Measurements from ENCODE around the gene PSIP1. TPM values are rescaled to one million over a fixed set of nuclear protein-coding genes. Genes with fewer than 3 reads are reported as not detected.

The PSIP1 gene
- total and polyA plus RNA-seq, 2 of the 4 experiments (the other 2 are of a cell fraction), result 21.8 to 27.2 TPM

DNA sequence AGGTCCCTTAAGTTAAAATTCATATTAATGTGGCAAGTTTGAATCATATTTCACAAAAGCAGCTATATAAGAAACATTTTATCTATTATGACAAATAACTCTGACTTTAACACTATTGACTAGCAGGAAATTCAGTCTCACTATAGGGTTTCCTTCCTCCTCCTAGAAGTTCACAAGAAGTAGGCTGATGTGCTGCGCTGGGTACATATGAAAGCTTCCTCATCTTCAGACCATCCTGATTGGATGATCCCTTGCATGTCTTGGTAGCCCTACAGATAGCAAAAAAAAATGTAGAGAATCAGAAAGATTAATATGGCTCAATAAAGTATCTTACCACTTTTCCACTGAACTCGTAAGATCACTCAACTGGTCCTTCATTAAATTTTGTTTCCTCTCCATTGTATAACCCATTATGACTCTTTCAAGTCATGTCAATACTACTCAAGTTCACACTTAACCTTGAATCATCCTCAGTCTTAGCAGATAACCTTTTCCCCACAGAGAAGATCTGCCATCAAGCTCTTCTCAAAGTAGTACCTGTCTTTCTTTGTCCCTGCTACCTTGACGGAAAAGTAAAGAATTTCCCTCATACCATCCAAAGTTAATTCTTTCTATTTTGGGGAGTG, 11.5 kb upstream of the PSIP1 start:
- H4K20me1 ChIP-seq (ENCODE audit: insufficient read depth, low read length), result no peaks in the 10 kb centered on the region
- no peak overlapping the region for H2BK5ac ChIP-seq (ENCODE audit: low read depth, low read length, poor library complexity, severe bottlenecking)
- dilution Hi-C loops (cut with HindIII; ENCODE audit: low sequenced_read_pairs, unreplicated experiment), result no loop called here
- H2AK5ac ChIP-seq (ENCODE audit: low read depth, low read length), result no peak overlapping the region
- H2BK120ac ChIP-seq (ENCODE audit: low read depth, low read length), result no peak overlapping the region
- no peak overlapping the region for H3K27ac ChIP-seq (ENCODE audit: insufficient read depth, low read length)
- no TSS peak for BruUV-seq (replicated peaks)
- H3K9me3 ChIP-seq (ENCODE audit: control insufficient read depth, insufficient read depth, low read length), result no peaks in the 10 kb centered on the region
- no peak overlapping the region for H3K23ac ChIP-seq (ENCODE audit: low read depth, low read length)
- no peak overlapping the region for H4K91ac ChIP-seq (ENCODE audit: insufficient read depth, low read depth, low read length)
- in situ Hi-C loops (cut with MboI; ENCODE audit: low sequenced_read_pairs), result no loop called here
- CTCF ChIA-PET, result no interaction called here
- no peak overlapping the region for H2AK9ac ChIP-seq (replicated peaks; ENCODE audit: low read depth, low read length, poor library complexity)
- TF ChIP-seq SMC3 (IDR thresholded peaks at IDR 0.05; ENCODE audit: low read depth, low read length) (no peak), POLR2A (IDR thresholded peaks at IDR 0.05; ENCODE audit: low read depth, low read length) (no peak), RFX5 (IDR thresholded peaks at IDR 0.05; ENCODE audit: low read depth, low read length) (no peak), BHLHE40 (IDR thresholded peaks at IDR 0.05; ENCODE audit: low read depth, low read length) (no peak), MAZ (IDR thresholded peaks at IDR 0.05; ENCODE audit: borderline replicate concordance, low read depth, low read length) (no peak), MAFK (IDR thresholded peaks at IDR 0.05; ENCODE audit: low read depth, low read length) (no peak), FOS (IDR thresholded peaks at IDR 0.05; ENCODE audit: low read depth, low read length) (no peak), CEBPB (IDR thresholded peaks at IDR 0.05; ENCODE audit: low read depth, low read length) (no peak), RCOR1 (IDR thresholded peaks at IDR 0.05; ENCODE audit: insufficient replicate concordance, low read length) (no peak), MXI1 (IDR thresholded peaks at IDR 0.05; ENCODE audit: borderline replicate concordance, low read depth, low read length) (no peak), CHD1 (IDR thresholded peaks at IDR 0.05; ENCODE audit: low read depth, low read length) (no peak), NFE2L2 (IDR thresholded peaks at IDR 0.05; ENCODE audit: low read depth, low read length) (no peak), CTCF (conservative IDR thresholded peaks at IDR 0.05; ENCODE audit: low read depth, low read length) (no peak), RAD21 (IDR thresholded peaks at IDR 0.05; ENCODE audit: low read length) (no peak)
- TF ChIP-seq, protein P1, sequence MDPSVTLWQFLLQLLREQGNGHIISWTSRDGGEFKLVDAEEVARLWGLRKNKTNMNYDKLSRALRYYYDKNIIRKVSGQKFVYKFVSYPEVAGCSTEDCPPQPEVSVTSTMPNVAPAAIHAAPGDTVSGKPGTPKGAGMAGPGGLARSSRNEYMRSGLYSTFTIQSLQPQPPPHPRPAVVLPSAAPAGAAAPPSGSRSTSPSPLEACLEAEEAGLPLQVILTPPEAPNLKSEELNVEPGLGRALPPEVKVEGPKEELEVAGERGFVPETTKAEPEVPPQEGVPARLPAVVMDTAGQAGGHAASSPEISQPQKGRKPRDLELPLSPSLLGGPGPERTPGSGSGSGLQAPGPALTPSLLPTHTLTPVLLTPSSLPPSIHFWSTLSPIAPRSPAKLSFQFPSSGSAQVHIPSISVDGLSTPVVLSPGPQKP (IDR thresholded peaks at IDR 0.05; ENCODE audit: borderline replicate concordance, low read depth, low read length), result no peak
- TF ChIP-seq, protein P2, sequence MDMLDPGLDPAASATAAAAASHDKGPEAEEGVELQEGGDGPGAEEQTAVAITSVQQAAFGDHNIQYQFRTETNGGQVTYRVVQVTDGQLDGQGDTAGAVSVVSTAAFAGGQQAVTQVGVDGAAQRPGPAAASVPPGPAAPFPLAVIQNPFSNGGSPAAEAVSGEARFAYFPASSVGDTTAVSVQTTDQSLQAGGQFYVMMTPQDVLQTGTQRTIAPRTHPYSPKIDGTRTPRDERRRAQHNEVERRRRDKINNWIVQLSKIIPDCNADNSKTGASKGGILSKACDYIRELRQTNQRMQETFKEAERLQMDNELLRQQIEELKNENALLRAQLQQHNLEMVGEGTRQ (IDR thresholded peaks at IDR 0.05; ENCODE audit: low read depth, low read length), result no peak
- intact Hi-C loops (cut with micrococcal nuclease), result no loop called here
- no peak overlapping the region for H2BK20ac ChIP-seq (ENCODE audit: low read depth, low read length)
- POLR2A ChIA-PET (ENCODE audit: unreplicated experiment), result no interaction called here
- ATAC-seq (ENCODE audit: low read depth), result no peak
- no peak overlapping the region for H4K8ac ChIP-seq (ENCODE audit: low read depth in 2 of 2, low read length in 2 of 2)
- no peak overlapping the region for H3K14ac ChIP-seq (replicated peaks; ENCODE audit: low read depth, low read length)
- no peak overlapping the region for H3K4ac ChIP-seq (ENCODE audit: low read depth, low read length)
- no peak overlapping the region for H4K5ac ChIP-seq (ENCODE audit: low read depth, low read length)
- no peaks in the 10 kb centered on the region for H3K79me1 ChIP-seq (ENCODE audit: low read depth in 1 of 2, low read length in 2 of 2)
- H3K9me1 ChIP-seq (ENCODE audit: insufficient read depth, low read length), result no peaks in the 10 kb centered on the region
- WGBS, 2 experiments (ENCODE audit: extremely low coverage in 2 of 2, insufficient read length in 1 of 2), result no CpG with 5 or more reads among the region's 3 CpGs
- H3K36me3 ChIP-seq (ENCODE audit: control insufficient read depth, insufficient read depth, low read length), result no peaks in the 10 kb centered on the region
- H3K4me2 ChIP-seq (ENCODE audit: low read depth, low read length), result no peak overlapping the region
- no peak overlapping the region for H3K4me3 ChIP-seq (ENCODE audit: insufficient read depth, low read depth, low read length)
- H3K4me1 ChIP-seq (ENCODE audit: control insufficient read depth, insufficient read depth, low read length), result no peaks in the 10 kb centered on the region
- H2BK15ac ChIP-seq (ENCODE audit: low read depth, low read length), result no peak overlapping the region
- no peak overlapping the region for H3K9ac ChIP-seq (ENCODE audit: low read depth, low read length)
- no peak overlapping the region for H3K56ac ChIP-seq (ENCODE audit: extremely low read depth, insufficient read depth, low read length)
- no peak overlapping the region for H2AFZ ChIP-seq (replicated peaks; ENCODE audit: low read length, poor library complexity)
- H3K27me3 ChIP-seq (ENCODE audit: control insufficient read depth, insufficient read depth, low read length), result no peaks in the 10 kb centered on the region; the same call in 1 of the 2 replicates
- DNase-seq, result no peak
- no peak overlapping the region for H3K18ac ChIP-seq (ENCODE audit: low read depth, low read length)
